SK-N-MC (cell line): ENCODE measurements around the gene BCAP31.
A peak's percentile ranks its signal among the peaks of the same experiment; 100 is the strongest.

Source experiments
- DNase-seq: peaks from one replicate; pipeline ENCODE4 v3.0.0-alpha.2; 2011; ENCODE audit warnings: low read depth, low spot score
- H3K27ac ChIP-seq: fragments of 200-600 bp; sonication (generic); 2 replicates; pipeline ENCODE4 v1.5.1; 2016; ENCODE audit warnings: mixed run types
- H3K36me3 ChIP-seq: fragments of 200-600 bp; sonication (generic); 2 replicates; pipeline ENCODE4 v1.6.1; 2017; ENCODE audit warnings: antibody characterized with exemption, low read length, mixed read lengths; ENCODE audit not compliant: insufficient read depth
- H3K4me3 ChIP-seq: fragments of 200-600 bp; sonication (generic); 2 replicates; pipeline ENCODE4 v1.5.1; 2016
- H3K9ac ChIP-seq: fragments of 200-600 bp; sonication (generic); 2 replicates; pipeline ENCODE4 v1.8.0; 2017; ENCODE audit warnings: mixed run types, mixed read lengths; ENCODE audit not compliant: insufficient read length
- H3K9me3 ChIP-seq: fragments of 200-600 bp; sonication (generic); 2 replicates; pipeline ENCODE4 v1.6.1; 2017; ENCODE audit warnings: low read depth, mild to moderate bottlenecking, antibody characterized with exemption, low read length, moderate library complexity, mixed read lengths
- EZH2 ChIP-seq: fragments of 200-600 bp; sonication (generic); IDR thresholded peaks from one replicate; pipeline ENCODE4 v1.6.1; 2017; ENCODE audit warnings: antibody characterized with exemption
- FOXP2 ChIP-seq: optimal IDR thresholded peaks from 2 replicates; pipeline ENCODE3; 2011; ENCODE audit warnings: mild to moderate bottlenecking, moderate library complexity; ENCODE audit not compliant: insufficient read depth; ENCODE audit errors: extremely low read length, control extremely low read depth
- POLR2AphosphoS5 ChIP-seq: IDR thresholded peaks from 2 replicates; pipeline ENCODE4 v1.6.1; 2012; ENCODE audit warnings: mild to moderate bottlenecking, low read depth, low read length, borderline replicate concordance

The BCAP31 gene

GRCh38 chrX:153769158-153769864, 45.1 kb upstream of the BCAP31 start:
- Histone ChIP-seq H3K9ac (no peak overlapping the region), H3K9me3 (no peaks in the 10 kb centered on the region), H3K27ac (no peak overlapping the region), H3K36me3 (no peaks in the 10 kb centered on the region), H3K4me3 (no peak overlapping the region)
- DNase-seq = no peak
- TF ChIP-seq POLR2AphosphoS5 = no peak
- TF ChIP-seq EZH2 = no peak
- no peak for TF ChIP-seq FOXP2

GRCh38 chrX:153768311-153769157, 44.3 kb upstream of the BCAP31 start:
- TF ChIP-seq FOXP2 = no peak
- no peak for TF ChIP-seq EZH2
- no peak for TF ChIP-seq POLR2AphosphoS5
- H3K27ac ChIP-seq = no peak overlapping the region
- no peaks in the 10 kb centered on the region for H3K36me3 ChIP-seq
- no peak for DNase-seq
- no peak overlapping the region for H3K9ac ChIP-seq
- H3K9me3 ChIP-seq = no peaks in the 10 kb centered on the region
- no peak overlapping the region for H3K4me3 ChIP-seq

- Histone ChIP-seq H3K36me3 (no peaks in the 10 kb centered on the region), H3K4me3 (no peak overlapping the region), H3K9me3 (no peaks in the 10 kb centered on the region), H3K9ac (no peak overlapping the region), H3K27ac (no peak overlapping the region)
- TF ChIP-seq POLR2AphosphoS5 (no peak), EZH2 (no peak), FOXP2 (no peak)
- DNase-seq = no peak
Observed at GRCh38 chrX:153767674-153768055, 43.5 kb upstream of the BCAP31 start.

GRCh38 chrX:153766871-153767673, 42.9 kb upstream of the BCAP31 start:
- no peak overlapping the region for H3K9ac ChIP-seq
- H3K36me3 ChIP-seq = no peaks in the 10 kb centered on the region
- H3K4me3 ChIP-seq = no peak overlapping the region
- no peak overlapping the region for H3K27ac ChIP-seq
- TF ChIP-seq EZH2 (no peak), POLR2AphosphoS5 (no peak), FOXP2 (no peak)
- no peaks in the 10 kb centered on the region for H3K9me3 ChIP-seq
- no peak for DNase-seq

- Histone ChIP-seq H3K27ac (no peak overlapping the region), H3K4me3 (0 out of 2 replicates have a peak overlapping the region, but pooled peaks have one; percentile 12), H3K9me3 (no peaks in the 10 kb centered on the region), H3K36me3 (no peaks in the 10 kb centered on the region), H3K9ac (no peak overlapping the region)
- DNase-seq = no peak
- TF ChIP-seq EZH2 (no peak), POLR2AphosphoS5 (no peak), FOXP2 (no peak)
Observed at GRCh38 chrX:153766098-153766817, 42.1 kb upstream of the BCAP31 start.

GRCh38 chrX:153765138-153766079, 41.2 kb upstream of the BCAP31 start:
- no peaks in the 10 kb centered on the region for H3K36me3 ChIP-seq
- no peak for DNase-seq
- no peak for TF ChIP-seq POLR2AphosphoS5
- no peak for TF ChIP-seq FOXP2
- TF ChIP-seq EZH2 = no peak
- no peaks in the 10 kb centered on the region for H3K9me3 ChIP-seq
- 0 out of 2 replicates have a peak overlapping the region, but pooled peaks have one; percentile 12 for H3K4me3 ChIP-seq
- no peak overlapping the region for H3K27ac ChIP-seq
- H3K9ac ChIP-seq = no peak overlapping the region

GRCh38 chrX:153764786-153765137, 40.6 kb upstream of the BCAP31 start:
- Histone ChIP-seq H3K27ac (no peak overlapping the region), H3K36me3 (no peaks in the 10 kb centered on the region), H3K9ac (no peak overlapping the region)

More at GRCh38 chrX:153764786-153765137, 40.6 kb upstream of the BCAP31 start:
- TF ChIP-seq POLR2AphosphoS5 (no peak), EZH2 (no peak), FOXP2 (no peak)
- DNase-seq = no peak
- H3K4me3 ChIP-seq = no peak overlapping the region
- no peaks in the 10 kb centered on the region for H3K9me3 ChIP-seq
